ENCODE results near the gene FLNB.
A peak's percentile ranks its signal among the peaks of the same experiment; 100 is the strongest.

- peak; percentile 95 for TF ChIP-seq CTCF (conservative IDR thresholded peaks at IDR 0.05; ENCODE audit: low read length)
- TF ChIP-seq EZH2phosphoT487 (IDR thresholded peaks at IDR 0.05; ENCODE audit: borderline replicate concordance), result no peak
Measured at GRCh38 chr3:58217209-58217811, 209.1 kb downstream of the FLNB start.

Measured in Loucy (cell line).